Umbilical cord (tissue), 2 donors: Measurements from ENCODE around the gene TRAF1. TPM values are rescaled to one million over a fixed set of nuclear protein-coding genes. Genes with fewer than 3 reads are reported as not detected.

Experiments
- DNase-seq: peaks from one replicate; pipeline ENCODE4 v3.0.0-alpha.2; 2015; ENCODE audit warnings: low spot score
- total RNA-seq: library from RNA; depleted of rRNA; stranded (reverse); fragments of >200 nt; gene quantifications from one replicate; pipeline ENCODE4 v1.2.3, GENCODE V29; 2014; ENCODE audit warnings: low replicate concordance; ENCODE audit not compliant: insufficient read depth

The TRAF1 gene
- total RNA-seq, 1 donor from 2014 or later: 12.5 TPM

DNA sequence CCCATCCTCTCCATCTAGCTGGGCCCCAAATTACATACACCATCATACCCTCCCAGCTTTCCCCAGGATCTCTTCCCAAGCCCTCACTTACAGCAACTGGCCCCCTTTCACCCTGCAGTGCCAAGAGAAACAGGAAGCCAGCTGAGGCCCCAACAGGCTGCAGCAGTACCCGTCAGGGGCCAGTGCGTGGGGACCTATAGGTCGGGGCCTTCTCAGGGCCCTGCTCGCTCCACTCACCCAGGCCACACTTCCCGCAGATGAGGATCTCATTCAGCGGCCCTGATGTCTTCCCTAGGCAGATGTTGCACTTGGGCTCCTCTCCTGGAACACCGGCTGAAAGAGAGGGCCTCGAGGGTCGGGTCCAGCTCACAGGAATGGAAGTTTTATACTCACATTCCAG is 56.4 kb downstream of the TRAF1 start:
- no peak for DNase-seq

DNA sequence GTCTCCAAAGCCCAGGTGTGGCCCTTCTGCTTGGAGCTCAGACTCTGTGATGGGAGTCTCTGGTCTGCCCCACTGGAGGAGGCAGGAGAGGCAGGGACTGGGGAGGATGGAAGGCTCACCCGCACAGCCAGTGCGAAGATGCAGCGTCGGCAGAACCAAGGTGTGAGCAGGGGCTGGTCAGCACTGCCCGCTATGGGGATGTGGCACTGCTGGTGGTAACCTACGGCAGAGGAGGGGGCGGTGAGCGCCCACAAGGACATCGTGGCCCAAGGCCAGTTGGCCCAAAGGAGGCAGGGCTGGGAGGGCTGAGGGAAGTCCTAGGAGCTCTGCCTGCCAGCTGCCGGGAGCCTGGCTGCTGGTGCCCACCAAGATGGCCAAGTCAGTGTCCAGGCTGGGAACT is 56.9 kb downstream of the TRAF1 start:
- DNase-seq: no peak

DNA sequence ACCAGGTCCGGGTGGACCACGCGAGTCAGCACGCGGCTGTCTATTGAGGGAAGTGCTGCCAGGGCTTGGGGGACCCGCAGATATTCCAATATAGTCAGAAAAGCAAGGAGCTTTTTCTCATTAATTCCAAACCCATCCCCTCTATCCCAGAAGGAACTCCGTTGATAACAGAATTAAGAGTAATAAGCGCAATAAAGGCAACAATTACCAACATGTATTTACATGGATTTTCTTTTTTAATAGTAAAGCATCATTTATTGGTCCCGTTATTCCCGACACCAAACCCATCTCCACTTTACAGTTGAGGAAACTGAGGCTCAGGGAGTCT is 57.3 kb downstream of the TRAF1 start:
- no peak for DNase-seq

DNA sequence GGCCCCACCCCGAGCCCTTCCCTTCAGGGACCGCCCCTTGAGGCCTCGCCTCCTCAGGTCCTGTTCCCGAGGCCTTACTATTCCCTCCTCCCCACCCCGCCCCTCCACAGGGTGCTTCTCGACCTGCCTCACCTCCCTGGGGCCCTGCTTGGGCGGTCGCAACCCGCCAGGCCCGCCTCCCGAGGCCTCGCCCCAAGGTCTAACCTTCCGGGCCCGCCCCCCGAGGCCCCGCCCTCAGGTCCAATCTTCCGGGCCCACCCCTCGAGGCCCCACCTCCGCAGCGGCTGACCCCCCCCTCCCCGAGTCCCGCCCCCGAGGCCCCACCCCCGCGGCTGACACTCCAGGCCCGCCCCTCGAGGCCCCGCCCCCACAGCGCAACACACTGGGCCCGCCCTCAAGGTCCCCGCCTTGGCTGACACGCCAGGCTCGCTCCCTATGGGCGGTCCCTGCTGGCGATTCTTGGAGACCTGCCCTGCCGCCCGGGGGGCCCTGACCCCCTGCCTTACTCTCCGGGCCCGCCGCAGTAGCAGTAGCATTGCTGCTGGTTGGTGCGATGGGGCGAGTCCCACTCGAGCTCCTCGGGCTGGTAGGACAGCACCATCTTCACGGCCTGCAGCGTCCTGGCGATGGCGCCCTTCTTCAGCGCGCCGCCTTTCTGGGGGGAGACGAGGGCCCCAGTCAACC is 57.8 kb downstream of the TRAF1 start:
- DNase-seq: peak; percentile 94

DNA sequence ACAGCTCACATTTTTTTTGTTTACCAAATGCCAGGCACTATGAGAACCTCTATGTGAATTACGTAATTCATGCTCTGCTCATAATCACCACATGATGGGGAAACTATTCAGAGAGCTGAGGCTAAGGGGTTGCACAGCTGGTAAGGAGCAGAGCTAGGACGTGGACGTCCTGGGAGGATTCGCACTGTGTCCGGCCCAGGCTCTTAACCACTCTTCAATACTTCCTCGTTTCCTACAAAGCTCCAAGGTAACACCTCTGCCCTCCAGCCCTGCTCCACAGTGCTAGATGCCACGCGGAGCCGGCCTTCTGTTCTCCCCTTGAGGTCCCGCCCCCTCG is 58.3 kb downstream of the TRAF1 start:
- no peak for DNase-seq

DNA sequence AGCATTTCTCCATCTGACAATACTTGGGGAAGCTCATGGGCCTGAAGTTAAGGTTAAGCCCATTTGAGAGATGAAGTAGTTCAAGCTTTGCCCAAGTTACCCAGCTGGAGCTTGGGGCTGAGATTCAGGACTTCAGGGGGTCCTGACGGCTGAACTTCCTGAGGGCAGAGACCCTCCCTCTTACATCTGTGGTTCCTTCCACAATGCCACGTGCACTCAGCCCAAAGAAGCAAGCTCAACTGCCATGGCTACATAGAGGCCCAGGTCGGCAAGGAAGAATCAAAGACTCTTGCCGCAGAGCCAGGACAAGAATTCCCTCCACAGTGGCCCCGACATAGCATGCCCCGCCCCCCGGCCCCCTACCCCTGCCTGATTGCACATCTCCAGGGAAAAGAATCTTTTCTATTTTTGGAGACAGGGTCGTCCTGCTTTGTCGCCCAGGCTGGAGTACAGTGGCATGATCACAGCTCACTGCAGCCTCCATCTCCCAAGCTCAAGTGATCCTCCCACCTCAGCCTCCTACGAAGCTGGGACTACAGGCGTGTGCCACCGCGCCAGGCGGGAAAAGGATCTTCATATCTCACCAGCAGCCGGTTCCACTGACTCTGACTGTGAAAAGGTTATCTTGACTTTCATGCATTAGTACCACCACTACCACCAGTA is 58.8 kb downstream of the TRAF1 start:
- DNase-seq: no peak

DNA sequence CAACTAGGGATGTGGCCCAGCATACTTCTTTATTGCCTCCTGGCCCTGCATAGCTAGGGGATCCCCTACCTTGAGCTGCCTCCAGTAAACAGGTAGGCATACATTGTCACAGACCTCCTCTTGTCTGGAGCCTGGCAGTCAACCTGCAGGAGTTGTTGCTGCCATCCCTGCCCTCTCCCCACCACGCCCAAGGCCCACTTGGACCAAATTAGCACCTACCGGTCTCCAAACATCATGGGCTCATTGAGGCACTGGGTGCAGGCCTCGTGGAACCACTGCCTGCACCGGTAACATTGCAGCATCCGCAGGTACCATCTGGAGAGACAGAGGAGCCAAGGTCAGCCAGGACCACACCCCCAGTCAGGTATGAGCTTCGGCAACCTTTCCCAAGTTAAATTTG is 59.9 kb downstream of the TRAF1 start:
- no peak for DNase-seq

DNA sequence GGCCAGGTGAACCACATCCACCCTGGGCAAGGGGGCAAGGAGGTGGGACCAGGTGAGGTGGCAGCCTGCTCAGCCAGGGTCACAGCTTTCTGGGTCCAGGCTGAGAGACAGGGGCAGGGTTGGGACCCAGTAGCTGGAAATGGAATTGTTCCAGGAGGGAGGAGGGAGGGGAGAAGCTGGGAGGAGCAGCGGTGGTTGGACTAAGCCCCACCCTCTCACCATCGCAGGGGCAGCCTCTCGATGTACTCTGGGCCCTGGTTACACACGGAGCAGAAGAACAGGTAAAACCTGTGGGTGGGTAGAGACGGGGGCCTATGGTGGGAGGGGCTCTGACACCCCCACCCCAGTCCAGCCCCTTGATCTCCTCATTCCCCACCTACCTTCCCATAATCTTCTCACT is 60.8 kb downstream of the TRAF1 start:
- peak; percentile 45 for DNase-seq

DNA sequence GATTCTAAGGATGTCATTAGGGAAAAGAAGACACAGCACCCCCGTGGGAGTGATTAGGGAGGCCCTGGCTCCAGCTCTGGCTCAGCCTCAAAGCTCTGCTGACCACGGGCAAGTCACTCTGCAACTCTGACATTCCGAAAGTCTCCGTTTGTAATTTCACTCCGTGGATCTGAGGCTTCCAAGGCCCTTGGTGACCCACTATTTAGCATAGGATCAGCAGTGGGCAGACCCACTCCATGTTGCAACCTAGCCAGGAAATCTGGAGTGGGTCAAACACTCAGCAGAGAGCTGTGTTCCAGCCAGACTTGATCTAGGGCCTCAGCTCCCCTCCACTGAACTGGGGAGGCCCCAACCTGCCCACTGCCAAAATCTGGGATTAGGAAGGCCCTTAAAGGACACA is 61.4 kb downstream of the TRAF1 start:
- peak; percentile 64 for DNase-seq

DNA sequence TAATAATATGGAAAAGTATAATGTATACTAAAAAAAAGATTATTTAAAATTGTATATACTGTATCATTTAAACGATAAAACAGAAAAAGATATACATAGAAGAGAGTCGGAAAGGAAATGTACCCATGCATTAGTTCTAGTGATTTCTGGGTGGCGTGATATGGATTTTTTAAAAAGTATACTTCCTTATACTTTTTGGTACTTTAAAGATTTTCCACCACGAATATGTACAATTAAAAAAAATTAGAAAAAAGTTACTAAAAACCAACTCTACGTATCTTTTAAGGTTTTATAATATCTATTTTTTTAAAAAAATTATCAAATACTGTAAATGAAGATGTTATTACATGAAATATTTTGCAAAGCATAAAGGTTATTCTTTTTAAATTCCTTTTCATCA is 61.9 kb downstream of the TRAF1 start:
- no peak for DNase-seq

DNA sequence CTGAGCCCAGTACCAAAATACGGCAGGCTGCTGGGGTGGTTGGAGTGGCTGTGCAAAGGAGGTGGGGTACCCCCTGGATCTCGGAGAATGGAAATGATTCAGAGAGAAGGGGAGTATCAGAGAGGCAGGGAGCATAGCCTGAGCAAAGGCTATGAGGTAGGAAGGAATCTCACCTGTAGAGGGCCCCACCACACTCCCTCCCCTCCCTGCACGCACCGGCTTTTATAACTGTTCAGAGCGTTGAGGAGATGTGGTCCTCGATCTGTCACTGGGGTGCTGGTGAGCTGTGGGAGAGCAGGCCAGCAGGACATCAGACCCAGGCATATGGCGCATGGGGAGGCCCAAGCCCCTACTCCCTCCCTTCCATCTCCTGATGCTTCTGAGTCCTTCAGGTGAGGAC is 62.8 kb downstream of the TRAF1 start:
- DNase-seq: no peak

DNA sequence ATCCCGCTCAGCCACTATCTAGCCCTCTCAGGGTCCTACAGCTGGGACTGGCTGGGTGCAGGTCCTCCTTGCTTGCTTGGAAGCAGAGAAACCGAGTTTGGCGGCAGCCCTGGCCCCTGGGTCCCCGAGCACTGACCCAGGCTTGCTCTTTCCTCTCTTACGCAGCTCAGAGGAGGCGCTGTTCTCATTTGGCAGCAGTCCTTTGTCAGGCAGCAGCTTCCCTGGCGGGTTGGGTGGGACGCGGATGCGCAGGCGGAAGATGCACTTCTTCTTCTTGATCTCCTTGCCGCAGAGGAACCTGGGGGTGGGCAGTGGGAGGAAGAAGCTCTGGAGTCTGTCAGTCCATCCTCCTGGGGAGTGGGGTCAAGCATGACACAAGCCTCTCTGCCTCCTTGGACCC is 64.1 kb downstream of the TRAF1 start:
- DNase-seq: no peak

DNA sequence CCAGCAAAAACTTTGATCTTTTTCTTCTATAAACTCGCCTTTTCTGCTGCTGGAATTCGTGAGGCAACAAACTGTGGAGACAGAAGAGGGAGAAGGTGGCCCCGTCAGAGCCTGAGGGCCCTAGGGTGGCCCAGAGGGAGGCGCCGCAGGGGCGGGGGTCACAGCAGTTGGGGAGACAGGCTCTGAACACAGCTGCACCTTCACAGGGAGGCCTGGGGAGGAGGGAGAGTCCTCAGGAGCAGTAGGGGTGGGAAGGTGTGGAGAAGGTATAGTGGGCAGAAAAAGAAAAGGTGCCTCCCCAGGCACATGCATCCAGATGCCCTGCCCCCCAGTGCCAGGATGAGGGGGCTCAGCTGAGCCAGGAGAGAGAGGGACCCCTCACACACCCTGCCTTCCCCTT is 64.7 kb downstream of the TRAF1 start:
- DNase-seq: no peak

DNA sequence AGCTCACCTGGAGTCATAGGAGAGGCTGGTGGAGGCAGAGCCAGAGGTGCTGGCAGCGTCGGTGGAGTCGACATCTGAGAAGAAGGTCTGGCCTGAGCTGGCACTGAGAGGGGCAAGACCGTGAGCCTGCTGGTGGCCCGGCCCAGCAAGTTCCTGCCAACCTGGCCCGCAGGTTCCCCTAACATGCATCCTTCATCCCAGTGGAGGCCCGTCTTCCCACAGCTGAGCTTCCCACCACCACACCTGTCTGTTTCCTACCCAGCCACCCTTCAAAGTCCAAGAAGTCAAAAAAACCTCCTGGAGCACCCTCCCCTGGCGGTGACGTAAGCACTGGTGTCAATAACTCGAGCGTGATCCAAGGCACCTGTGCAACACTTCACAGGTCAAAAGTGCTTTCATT is 66.5 kb downstream of the TRAF1 start:
- DNase-seq: no peak

DNA sequence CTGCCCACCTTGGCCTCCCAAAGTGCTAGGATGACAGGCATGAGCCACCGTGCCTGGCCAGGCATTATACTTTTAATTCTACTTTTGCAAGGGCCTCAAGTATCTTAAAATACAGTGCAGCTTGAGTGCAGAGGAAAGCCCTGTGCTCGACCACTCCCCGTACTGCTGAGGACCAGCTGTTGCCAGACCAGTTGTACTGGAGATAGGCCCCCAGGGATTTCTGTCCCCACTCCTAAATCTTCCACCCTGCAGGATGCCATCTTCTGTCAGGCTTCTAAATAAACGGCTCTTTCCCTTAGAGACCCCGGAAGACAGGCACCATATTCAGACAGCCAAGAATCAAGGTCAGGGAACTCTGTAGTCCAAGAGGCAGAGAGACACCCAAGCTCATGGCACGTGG is 67.2 kb downstream of the TRAF1 start:
- DNase-seq: no peak

DNA sequence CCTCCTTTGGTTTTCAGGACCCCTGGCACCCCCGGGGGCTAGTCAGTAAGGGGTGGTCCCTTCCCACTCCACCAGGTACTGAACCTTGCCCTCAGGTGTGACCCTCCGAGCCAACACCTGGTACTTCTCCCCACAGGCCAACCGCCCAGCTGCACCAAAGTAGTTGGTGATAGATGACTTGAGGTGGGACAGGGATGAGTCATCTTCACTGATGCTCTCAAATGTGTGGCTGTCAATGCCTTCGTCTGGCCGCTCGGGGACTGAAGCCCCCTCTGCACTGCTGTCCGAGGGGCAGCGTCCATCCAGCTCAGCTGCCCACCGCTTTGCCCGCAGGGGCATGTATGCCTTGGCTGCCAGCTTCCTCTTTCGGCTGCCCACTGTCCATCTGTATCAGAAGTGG is 68.7 kb downstream of the TRAF1 start:
- no peak for DNase-seq

DNA sequence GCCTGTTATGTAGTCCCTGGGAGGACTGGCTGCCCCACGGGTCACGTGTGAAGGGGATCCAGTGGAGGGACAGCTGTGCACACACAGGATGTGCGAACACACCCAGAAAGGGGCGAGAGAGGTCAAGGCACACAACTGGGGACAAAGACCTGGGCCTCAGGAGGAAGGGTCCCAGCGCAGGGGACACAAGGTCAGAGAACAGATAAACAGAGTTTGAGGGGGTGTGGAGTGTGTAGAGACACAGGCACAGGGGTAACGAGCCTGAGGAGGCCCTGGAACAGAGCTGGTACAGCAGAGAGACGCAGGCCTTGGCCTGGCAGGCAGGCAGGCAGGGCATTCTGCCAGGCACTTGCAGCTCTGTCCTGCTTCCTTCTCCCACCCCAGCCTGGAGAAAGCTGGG is 69.1 kb downstream of the TRAF1 start:
- DNase-seq: no peak

DNA sequence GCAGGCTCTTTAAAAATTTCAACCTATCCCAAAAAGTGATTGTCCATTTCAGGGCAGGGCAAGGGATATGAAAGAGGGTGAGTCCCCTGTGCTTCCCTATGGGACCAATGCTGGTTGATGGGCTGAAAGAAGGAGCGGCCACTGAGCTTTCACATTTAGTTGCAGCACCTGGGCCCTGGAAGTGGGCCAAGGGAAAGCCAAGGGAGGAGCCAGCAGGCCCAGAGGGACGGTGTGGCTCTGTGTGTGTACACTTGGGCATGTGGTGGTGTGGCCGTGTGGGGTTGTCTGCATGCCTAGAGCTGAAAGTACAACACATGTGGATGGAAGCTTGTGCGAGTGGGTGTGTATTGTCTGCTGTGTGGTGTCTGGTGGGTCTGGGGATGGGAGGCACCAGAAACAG is 69.9 kb downstream of the TRAF1 start:
- DNase-seq: no peak

DNA sequence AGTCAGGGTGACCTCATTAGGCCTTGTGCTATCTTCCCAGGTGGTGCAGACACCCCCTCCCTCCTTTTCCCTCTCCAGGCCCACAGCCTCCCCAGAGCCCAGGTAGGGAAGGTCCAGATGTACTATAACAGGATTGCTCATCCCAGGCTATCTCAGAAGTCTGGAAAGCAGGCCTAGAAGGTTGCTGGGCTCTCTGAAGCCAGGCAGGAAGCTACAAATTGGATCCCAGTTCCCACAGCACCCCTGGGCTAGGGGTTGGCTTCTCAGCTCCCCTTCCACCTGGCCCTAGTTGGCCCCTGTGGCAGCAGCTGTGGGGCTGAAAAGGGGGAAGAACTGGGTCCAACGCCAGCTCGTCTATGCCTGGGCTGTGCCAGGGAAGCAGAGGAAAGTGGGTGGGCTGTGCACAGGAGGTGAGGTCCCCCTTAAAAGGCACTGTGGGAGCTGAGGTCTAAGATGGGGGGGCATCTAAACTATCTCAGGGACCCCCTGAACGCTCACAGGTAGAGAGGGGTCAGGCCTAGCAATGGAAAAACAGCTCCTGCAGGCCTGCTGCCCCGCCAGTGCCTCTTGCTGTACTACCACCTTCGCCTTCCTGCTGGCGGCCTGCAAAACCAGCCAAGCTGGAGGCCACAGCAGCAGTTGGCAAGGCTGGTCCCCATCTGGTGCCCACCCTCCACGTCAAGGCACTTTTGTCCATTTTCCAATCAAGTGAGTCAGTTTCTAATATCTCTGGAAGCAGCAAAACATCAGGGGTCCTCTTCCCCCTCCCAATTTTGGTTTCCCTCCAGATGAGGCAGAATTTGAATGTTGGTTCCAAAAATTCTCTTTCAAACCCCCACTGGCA is 70.5 kb downstream of the TRAF1 start:
- DNase-seq: no peak

DNA sequence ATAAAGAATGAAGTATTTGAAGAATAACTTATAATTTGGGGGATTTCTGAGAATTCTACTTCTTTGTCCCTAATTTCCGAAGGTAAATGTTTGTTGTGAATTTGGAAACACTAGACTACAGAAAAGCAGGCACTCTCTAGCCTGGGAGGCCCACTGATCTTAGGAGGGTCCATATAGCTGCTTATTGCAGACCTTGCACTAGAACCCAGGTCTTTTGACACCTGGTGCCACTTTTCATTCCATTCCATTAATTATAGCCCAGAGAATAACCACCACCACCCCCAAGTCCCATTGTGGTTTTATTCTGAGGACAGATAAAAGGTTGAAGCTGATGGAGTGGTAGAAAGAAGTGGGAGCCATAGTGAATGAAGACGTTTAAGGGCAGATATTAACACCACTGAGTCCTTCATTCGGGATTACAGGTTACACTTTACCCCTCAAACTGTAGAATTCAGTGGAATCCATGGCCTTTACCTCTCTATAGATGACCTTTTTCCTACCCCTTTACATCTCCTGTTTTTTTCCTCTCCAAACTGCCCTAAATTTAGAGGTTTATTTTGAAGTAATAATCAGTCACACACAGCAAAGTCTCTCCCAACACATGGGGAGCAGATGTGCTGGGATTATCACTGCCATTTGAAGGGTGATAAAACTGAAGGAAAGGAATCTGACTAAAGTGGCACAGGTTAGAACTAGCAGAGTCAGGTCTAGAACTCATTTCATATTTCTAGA is 71.8 kb downstream of the TRAF1 start:
- no peak for DNase-seq

DNA sequence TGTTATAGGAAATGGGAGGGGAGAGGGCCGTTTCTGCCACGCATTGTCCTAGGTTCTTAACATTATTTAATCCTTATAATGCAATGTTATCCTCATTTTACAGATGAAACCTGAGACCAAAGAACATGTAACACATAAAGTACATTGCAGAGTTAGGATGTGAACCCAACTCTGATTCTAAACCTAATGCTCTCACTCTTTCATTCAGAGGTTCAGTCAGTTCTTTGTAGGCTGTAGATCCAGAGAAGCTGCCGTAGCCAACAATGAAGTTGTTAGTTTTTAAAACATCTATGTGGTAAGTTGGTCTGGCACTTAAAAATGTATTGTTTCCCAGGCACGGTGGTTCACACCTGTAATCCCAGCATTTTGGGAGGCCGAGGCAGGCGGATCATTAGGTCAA is 73.4 kb downstream of the TRAF1 start:
- DNase-seq: no peak
